Measurements from ENCODE around the gene RND2.

Gene RND2

DNA sequence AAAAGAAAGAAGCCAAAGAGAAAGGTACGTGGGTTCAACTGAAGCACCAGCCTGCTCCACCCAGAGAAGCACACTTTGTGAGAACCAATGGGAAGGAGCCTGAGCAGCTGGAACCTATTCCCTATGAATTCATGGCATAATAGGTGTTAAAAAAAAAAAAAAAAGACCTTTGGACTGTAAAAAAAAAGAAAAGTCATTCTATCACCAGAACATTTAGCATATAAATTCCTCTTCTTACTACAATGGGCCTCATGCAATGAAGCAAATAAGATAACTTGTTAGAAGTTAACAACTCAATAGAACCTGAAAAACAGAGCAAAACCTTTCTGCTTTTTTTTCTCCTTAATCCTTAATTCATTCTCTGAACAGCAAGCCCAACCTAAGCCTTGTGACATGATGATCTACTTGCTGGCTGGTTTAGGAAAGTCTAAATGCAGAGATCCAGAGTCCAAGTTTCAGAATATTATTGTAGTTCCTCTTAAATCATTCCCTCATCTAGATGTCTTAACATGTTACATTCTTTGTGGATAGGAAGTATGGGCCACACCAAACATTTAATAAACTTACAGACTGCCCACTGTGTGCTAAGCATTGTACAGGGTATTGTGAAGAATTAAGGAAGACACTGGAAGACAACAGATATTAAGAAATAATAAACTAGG, 54.7 kb downstream of the RND2 start:
- DNase-seq = no peak
